Kidney epithelial cell (primary cell): ENCODE results near the gene RERE. TPM values are rescaled to one million over a fixed set of nuclear protein-coding genes. Genes with fewer than 3 reads are reported as not detected.

Experiments
- DNase-seq: peaks from one replicate; pipeline ENCODE4 v3.0.0-alpha.2; 2010; ENCODE audit warnings: low read depth
- H3K27me3 ChIP-seq: 2 replicates; pipeline ENCODE4 v1.6.0; 2011; ENCODE audit warnings: low read length; ENCODE audit not compliant: control insufficient read depth, insufficient read depth
- H3K36me3 ChIP-seq: 2 replicates; pipeline ENCODE4 v1.5.1; 2011; ENCODE audit warnings: low read length; ENCODE audit not compliant: control insufficient read depth, insufficient read depth
- H3K4me3 ChIP-seq: 2 replicates; pipeline ENCODE4 v1.5.1; 2011; ENCODE audit warnings: low read depth, mild to moderate bottlenecking, control low read depth, low read length
- CTCF ChIP-seq: IDR thresholded peaks from 2 replicates; pipeline ENCODE4 v1.5.1; 2011; ENCODE audit warnings: mild to moderate bottlenecking, moderate library complexity, low read length, control low read depth, inconsistent platforms; ENCODE audit not compliant: insufficient read depth, poor library complexity, severe bottlenecking
- total RNA-seq: library from RNA; depleted of rRNA; stranded (reverse); fragments of >200 nt; gene quantifications from 2 replicates; pipeline ENCODE4 v1.2.3, GENCODE V29; 2015

Gene RERE
- total RNA-seq, 1 donor from 2014 or later, result 47.5 TPM

GRCh38 chr1:8602471-8603219 is 214.8 kb downstream of the RERE start:
- Histone ChIP-seq H3K36me3 (no peaks in the 10 kb centered on the region), H3K27me3 (no peaks in the 10 kb centered on the region), H3K4me3 (no peak overlapping the region)
- TF ChIP-seq CTCF, result no peak
- no peak for DNase-seq

GRCh38 chr1:8600336-8600735 is 217.1 kb downstream of the RERE start:
- DNase-seq, result no peak

GRCh38 chr1:8599646-8600212 is 217.7 kb downstream of the RERE start:
- Histone ChIP-seq H3K27me3 (no peaks in the 10 kb centered on the region), H3K4me3 (no peak overlapping the region), H3K36me3 (no peaks in the 10 kb centered on the region)
- TF ChIP-seq CTCF, result no peak
- no peak for DNase-seq

More at GRCh38 chr1:8600336-8600735, 217.1 kb downstream of the RERE start:
- H3K27me3 ChIP-seq, result no peaks in the 10 kb centered on the region
- TF ChIP-seq CTCF, result no peak
- no peak overlapping the region for H3K4me3 ChIP-seq
- H3K36me3 ChIP-seq, result no peaks in the 10 kb centered on the region

- Histone ChIP-seq H3K4me3 (no peak overlapping the region), H3K36me3 (no peaks in the 10 kb centered on the region), H3K27me3 (no peaks in the 10 kb centered on the region)
- no peak for TF ChIP-seq CTCF
- no peak for DNase-seq
Observed at GRCh38 chr1:8598783-8599182, 218.7 kb downstream of the RERE start.

GRCh38 chr1:8598060-8598724 is 219.2 kb downstream of the RERE start:
- Histone ChIP-seq H3K4me3 (no peak overlapping the region), H3K36me3 (no peaks in the 10 kb centered on the region), H3K27me3 (no peaks in the 10 kb centered on the region)
- TF ChIP-seq CTCF, result peak; percentile 62
- no peak for DNase-seq
